GM12864 (cell line): ENCODE measurements around the gene SEMA3D.

Experiments
- DNase-seq: peaks from one replicate; pipeline ENCODE4 v3.0.0-alpha.2; 2011; ENCODE audit warnings: low read depth
- H3K4me3 ChIP-seq: 2 replicates; pipeline ENCODE4 v1.5.1; 2011; ENCODE audit warnings: mild to moderate bottlenecking, low read depth, low read length, control low read depth
- CTCF ChIP-seq: IDR thresholded peaks from 2 replicates; pipeline ENCODE4 v1.5.1; 2011; ENCODE audit warnings: low read depth, mild to moderate bottlenecking, moderate library complexity, low read length, control low read depth, inconsistent platforms; ENCODE audit errors: missing control alignments

Gene SEMA3D

GRCh38 chr7:85224171-85224570 is 37.3 kb upstream of the SEMA3D start:
- no peak overlapping the region for H3K4me3 ChIP-seq
- no peak for DNase-seq
- TF ChIP-seq CTCF, result no peak

- no peak overlapping the region for H3K4me3 ChIP-seq
- DNase-seq, result no peak
- TF ChIP-seq CTCF, result no peak
These were observed 35.7 kb upstream of the SEMA3D start for GRCh38 chr7:85222522-85222921.

- TF ChIP-seq CTCF, result no peak
- H3K4me3 ChIP-seq, result no peak overlapping the region
- DNase-seq, result no peak
These were observed 34.9 kb upstream of the SEMA3D start for GRCh38 chr7:85221796-85222195.

- no peak for DNase-seq
- TF ChIP-seq CTCF, result no peak
These were observed 33.8 kb upstream of the SEMA3D start for GRCh38 chr7:85220651-85221050.

GRCh38 chr7:85220023-85220422 is 33.2 kb upstream of the SEMA3D start:
- no peak overlapping the region for H3K4me3 ChIP-seq
- no peak for TF ChIP-seq CTCF
- DNase-seq, result no peak

More at GRCh38 chr7:85220651-85221050, 33.8 kb upstream of the SEMA3D start:
- H3K4me3 ChIP-seq, result no peak overlapping the region

- no peak overlapping the region for H3K4me3 ChIP-seq
- TF ChIP-seq CTCF, result no peak
- no peak for DNase-seq
These were observed 30.2 kb upstream of the SEMA3D start for GRCh38 chr7:85217085-85217484.

- H3K4me3 ChIP-seq, result no peak overlapping the region
- TF ChIP-seq CTCF, result no peak
- DNase-seq, result no peak
These were observed 28.2 kb upstream of the SEMA3D start for GRCh38 chr7:85215098-85215497.
